ENCODE measurements around the gene SULT6B1. TPM values are rescaled to one million over a fixed set of nuclear protein-coding genes. Genes with fewer than 3 reads are reported as not detected.

The SULT6B1 gene
- total and polyA plus RNA-seq, 2 donors (not counting 3 experiments of a cell fraction or from before 2014, with no cell fraction given): not detected

DNA sequence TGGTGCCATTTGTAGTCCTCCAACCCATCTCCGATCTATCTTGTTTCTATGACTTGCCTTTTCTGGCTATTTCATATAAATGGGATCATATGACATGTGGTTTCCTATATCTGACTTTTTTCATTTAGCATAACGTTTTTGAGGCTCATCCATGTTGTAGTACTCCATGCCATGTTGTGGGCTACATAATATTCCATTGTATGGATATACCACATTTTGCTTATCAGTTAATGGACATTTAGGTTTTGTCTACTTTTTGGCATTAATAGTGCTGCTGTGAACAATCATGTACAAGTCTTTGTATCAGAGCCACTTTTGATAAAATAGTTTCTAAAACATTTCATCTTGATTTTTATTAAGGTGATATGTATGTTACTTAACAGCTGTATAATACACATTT is 15.2 kb upstream of the SULT6B1 start:
- Histone ChIP-seq H3K4me3 (replicated peaks in 1 of 3; ENCODE audit: insufficient read depth in 1 of 3, low read depth in 1 of 3, low read length in 3 of 3) (no peak overlapping the region), H3K4me2 (ENCODE audit: insufficient read depth, low read length) (no peak overlapping the region), H2AFZ (ENCODE audit: low read depth, low read length) (no peak overlapping the region), H3K79me2 (ENCODE audit: control insufficient read depth, insufficient read depth, low read length) (peaks cover 38% of the 10 kb centered on the region), H3K9ac (replicated peaks; ENCODE audit: extremely low read depth, insufficient read depth, low read length) (no peak overlapping the region), H3K27ac (ENCODE audit: insufficient read depth, low read depth, low read length) (no peak overlapping the region), H3K4me1 (ENCODE audit: control insufficient read depth, extremely low read depth, insufficient read depth, low read length) (no peaks in the 10 kb centered on the region), H3K9me3 (replicated peaks; ENCODE audit: control insufficient read depth, insufficient read depth, low read length) (no peaks in the 10 kb centered on the region), H3K27me3 (ENCODE audit: control insufficient read depth in 2 of 2, insufficient read depth in 2 of 2, low read length in 2 of 2) (no peaks in the 10 kb centered on the region), H3K36me3 (ENCODE audit: control insufficient read depth in 2 of 2, extremely low read depth in 1 of 2, insufficient read depth in 2 of 2, low read length in 2 of 2) (peaks cover 12 to 16% of the 10 kb centered on the region in 2 experiments), H4K20me1 (replicated peaks; ENCODE audit: control insufficient read depth, extremely low read depth, insufficient read depth, low read length) (no peaks in the 10 kb centered on the region), H3K9me1 (replicated peaks; ENCODE audit: control insufficient read depth, extremely low read depth, insufficient read depth, low read length) (no peaks in the 10 kb centered on the region)
- no TSS peak for BruUV-seq (replicated peaks)
- intact Hi-C loops (cut with micrococcal nuclease) (no loop called here), dilution Hi-C loops (cut with MboI; ENCODE audit: extremely low pct_ligation_motif_present, low sequenced_read_pairs) (no loop called here)
- POLR2A ChIA-PET: no interaction called here
- CTCF ChIA-PET: interaction anchor here (1.4 kb wide), 1 partner anchor 13 kb away, joined by 3 read pairs; no protein-coding TSS in a partner anchor
- TF ChIP-seq FOS (IDR thresholded peaks at IDR 0.05; ENCODE audit: borderline replicate concordance, insufficient read depth, low read length): no peak
- TF ChIP-seq EZH2 (IDR thresholded peaks at IDR 0.05; ENCODE audit: borderline replicate concordance, low read depth, low read length, severe bottlenecking): no peak
- no peak for TF ChIP-seq GATA2 (IDR thresholded peaks at IDR 0.05; ENCODE audit: insufficient read depth, insufficient read length, low read depth, low read length)
- no peak for TF ChIP-seq POLR2A (IDR thresholded peaks at IDR 0.05; ENCODE audit: low read depth, low read length)
- TF ChIP-seq JUN (IDR thresholded peaks at IDR 0.05; ENCODE audit: borderline replicate concordance, insufficient read depth, insufficient read length, low read depth): no peak
- TF ChIP-seq, protein P1, sequence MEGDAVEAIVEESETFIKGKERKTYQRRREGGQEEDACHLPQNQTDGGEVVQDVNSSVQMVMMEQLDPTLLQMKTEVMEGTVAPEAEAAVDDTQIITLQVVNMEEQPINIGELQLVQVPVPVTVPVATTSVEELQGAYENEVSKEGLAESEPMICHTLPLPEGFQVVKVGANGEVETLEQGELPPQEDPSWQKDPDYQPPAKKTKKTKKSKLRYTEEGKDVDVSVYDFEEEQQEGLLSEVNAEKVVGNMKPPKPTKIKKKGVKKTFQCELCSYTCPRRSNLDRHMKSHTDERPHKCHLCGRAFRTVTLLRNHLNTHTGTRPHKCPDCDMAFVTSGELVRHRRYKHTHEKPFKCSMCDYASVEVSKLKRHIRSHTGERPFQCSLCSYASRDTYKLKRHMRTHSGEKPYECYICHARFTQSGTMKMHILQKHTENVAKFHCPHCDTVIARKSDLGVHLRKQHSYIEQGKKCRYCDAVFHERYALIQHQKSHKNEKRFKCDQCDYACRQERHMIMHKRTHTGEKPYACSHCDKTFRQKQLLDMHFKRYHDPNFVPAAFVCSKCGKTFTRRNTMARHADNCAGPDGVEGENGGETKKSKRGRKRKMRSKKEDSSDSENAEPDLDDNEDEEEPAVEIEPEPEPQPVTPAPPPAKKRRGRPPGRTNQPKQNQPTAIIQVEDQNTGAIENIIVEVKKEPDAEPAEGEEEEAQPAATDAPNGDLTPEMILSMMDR (IDR thresholded peaks at IDR 0.05; ENCODE audit: extremely low read depth in 1 of 2, insufficient read depth in 1 of 2, low read depth in 1 of 2, low read length in 2 of 2): no peak
- no peak for TF ChIP-seq POLR2AphosphoS5 (IDR thresholded peaks at IDR 0.05; ENCODE audit: insufficient read depth, low read depth, low read length)
- no peak for TF ChIP-seq MYC (IDR thresholded peaks at IDR 0.05; ENCODE audit: low read depth, low read length)
- TF ChIP-seq, protein P2, sequence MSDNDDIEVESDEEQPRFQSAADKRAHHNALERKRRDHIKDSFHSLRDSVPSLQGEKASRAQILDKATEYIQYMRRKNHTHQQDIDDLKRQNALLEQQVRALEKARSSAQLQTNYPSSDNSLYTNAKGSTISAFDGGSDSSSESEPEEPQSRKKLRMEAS (IDR thresholded peaks at IDR 0.05; ENCODE audit: insufficient read depth, insufficient read length): no peak
- DNase-seq (ENCODE audit: low read depth, low spot score) (no peak), FAIRE-seq (no peak)
